GM21786 (cell line): Measurements from ENCODE around the gene OGFOD3.
"Not testable (repeated sequence)": the region's sequence is repeated elsewhere in the genome, so short reads cannot be mapped to it uniquely, and the experiment has no call there.

Experiments
- ATAC-seq: cut with Tn5 transposase; IDR thresholded peaks from one replicate; pipeline ENCODE4 v1.9.1; 2021; ENCODE audit not compliant: unreplicated experiment

The OGFOD3 gene

DNA sequence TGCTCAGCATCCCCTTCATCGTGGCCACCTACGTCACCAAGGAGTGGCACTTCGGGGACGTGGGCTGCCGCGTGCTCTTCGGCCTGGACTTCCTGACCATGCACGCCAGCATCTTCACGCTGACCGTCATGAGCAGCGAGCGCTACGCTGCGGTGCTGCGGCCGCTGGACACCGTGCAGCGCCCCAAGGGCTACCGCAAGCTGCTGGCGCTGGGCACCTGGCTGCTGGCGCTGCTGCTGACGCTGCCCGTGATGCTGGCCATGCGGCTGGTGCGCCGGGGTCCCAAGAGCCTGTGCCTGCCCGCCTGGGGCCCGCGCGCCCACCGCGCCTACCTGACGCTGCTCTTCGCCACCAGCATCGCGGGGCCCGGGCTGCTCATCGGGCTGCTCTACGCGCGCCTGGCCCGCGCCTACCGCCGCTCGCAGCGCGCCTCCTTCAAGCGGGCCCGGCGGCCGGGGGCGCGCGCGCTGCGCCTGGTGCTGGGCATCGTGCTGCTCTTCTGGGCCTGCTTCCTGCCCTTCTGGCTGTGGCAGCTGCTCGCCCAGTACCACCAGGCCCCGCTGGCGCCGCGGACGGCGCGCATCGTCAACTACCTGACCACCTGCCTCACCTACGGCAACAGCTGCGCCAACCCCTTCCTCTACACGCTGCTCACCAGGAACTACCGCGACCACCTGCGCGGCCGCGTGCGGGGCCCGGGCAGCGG, 43.6 kb downstream of the OGFOD3 start:
- no peak for ATAC-seq

GRCh38 chr17:82373731-82374625, 44.4 kb downstream of the OGFOD3 start:
- no peak for ATAC-seq

DNA sequence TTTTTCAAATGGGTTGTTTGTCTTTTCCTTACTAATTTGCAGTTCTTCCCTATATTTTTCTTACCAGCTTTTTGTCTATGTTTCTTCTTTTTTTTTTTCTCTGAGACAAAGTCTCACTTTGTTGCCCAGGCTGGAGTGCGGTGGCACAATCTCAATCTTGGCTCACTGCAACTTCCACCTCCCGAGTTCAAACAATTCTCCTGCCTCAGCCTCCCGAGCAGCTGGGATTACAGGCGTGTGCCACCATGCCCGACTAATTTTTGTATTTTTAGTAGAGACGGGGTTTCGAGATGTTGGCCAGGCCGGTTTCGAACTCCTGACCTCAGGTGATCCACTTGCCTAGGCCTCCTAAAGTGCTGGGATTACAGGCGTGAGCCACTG, 45.3 kb downstream of the OGFOD3 start:
- not testable (repeated sequence) for ATAC-seq

DNA sequence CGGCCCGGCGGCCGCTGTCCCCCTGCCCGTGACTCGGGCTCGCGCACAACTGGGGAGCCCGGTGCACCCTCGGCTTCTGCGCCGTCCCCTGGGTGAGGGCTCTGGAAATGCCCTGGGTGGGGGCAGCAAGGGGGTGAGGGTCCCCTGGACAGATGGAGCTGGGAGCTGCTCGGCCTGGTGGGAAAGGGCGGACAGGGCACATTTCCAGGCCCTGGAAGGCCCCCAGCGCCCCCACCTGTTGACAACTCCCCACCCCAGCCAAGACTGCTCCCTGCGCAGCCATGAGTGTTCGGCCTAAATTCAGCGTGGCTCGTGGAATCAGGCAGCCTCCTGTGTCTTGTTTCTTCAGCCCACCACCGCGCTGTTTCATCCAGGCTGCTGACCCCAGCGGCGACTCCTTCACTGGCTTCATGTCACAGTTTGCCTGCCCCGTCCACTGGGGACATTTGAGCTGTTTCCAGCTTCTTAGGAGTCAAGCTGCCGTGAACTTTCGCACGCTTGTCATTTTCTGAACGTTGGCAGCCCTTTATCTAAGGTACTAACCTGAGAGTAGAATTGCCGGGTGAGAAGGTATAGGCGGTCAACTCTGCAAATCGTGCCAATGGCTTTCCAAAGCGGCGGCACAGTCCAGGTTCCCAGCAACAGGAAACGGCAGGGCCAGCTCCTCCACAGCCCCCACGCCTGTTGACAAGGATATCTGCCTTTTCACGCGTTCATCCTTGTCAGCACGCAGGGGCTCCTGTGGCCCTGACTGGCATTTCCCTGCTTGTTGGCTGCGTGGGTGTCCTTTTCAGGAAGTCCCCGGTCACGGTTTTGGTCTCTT, 45.9 kb downstream of the OGFOD3 start:
- ATAC-seq, result no peak

DNA sequence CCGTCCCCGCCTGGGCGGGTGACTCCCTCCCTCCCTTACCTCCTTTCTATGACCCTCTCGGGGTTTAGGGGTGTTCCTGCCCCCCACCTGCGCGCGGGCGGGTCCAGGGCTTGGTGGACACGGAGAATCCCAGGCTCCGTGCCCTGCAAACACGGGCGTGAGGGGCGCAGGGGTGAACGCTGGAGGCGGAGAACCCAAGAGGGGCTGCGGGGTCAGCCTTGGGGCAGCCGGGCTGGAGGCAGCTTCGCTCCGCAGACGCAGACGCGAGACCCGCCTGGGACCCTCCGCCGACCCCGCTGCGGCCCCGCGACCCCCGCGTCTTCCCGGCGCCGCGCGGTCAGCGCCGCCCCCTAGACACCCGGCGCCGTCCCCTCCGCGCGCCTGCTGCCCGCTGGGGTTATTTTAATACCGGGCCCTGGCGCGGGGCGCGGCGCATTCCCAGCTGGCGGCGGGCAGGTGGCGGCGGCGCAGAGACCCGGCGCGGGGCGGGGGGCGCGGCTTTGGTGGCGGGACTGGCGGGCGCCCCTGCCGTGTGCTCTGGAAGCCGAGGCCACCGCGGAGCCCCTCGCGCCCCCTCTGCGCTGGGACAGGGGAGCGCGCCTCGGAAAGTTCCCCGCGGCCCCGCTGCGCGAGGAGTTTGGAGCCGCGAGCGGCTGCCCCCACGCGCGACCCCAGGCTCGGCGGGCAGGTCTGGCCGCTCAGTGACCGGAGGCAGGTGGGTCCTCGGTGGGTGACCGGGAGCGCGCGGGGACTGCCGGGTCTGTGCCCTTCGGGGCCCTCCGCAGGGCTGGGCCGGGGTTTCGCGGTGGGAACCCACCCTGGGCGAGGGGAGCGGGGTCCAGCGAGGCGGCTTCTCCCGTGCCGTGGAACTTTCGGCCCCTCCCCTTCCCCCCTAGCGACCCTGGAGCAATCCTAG, 46.8 kb downstream of the OGFOD3 start, which contains the start of gene UTS2R:
Gene UTS2R, plus strand, starts transcription at position 433 of the 916 bp plus-strand sequence. CDS start 2,560 bp downstream, outside the sequence.
- no peak for ATAC-seq

- ATAC-seq, result no peak
Observed at GRCh38 chr17:82370471-82371332, 47.7 kb downstream of the OGFOD3 start.

DNA sequence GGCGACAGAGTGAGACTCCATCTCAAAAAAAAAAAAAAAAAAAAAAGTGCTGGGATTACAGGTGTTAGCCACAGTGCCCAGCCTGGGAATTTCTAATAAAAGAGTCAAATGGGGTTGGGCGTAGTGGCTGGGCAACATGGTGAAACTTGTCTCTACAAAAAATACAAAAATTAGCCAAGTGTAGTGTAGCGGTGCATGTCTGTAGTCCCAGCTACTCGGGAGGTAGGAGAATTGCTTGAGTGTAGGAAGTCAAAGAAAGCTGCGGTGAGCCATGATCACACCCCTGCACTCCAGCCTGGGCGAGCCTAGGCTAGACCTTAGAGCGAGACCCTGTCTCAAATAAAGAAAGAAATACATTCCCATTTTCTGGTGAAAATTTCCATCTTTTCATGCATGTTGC, 49.2 kb downstream of the OGFOD3 start:
- no peak for ATAC-seq

DNA sequence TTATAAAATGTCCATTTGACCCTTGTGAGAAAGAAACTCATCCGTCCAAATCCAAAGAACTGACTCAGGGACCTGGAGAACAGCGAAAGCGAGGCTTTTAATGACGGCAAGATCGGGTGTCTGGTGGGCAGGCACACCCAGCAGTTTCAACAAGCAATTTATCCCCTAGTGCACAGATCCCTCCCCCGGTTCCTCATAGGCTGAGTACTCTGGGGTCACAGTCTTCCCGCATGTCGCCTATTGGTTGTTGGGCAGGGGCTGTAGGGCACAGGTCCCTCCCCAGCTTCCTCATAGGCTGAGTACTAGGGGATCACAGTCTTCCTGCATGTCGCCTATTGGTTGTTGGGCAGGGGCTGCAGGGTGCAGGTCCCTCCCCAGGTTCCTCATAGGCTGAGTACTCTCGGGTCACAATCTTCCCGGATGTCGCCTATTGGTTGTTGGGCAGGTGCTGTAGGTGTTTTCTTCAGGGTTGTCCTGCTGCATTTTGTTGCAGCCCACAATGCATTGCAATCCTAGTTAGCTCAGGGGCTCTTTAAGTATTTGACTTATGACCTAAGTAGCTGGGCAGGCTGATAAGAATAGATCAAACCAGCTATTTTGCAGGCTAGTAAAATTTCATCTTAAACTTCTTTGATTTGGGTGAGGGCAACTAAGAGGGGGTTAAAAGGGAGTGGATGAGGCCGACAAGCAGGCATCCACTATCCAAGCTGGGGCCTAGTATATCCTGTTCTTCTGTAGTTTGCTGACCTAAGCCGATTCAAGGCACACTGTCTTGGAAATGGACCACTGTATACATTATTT, 50.5 kb downstream of the OGFOD3 start:
- ATAC-seq, result no peak

DNA sequence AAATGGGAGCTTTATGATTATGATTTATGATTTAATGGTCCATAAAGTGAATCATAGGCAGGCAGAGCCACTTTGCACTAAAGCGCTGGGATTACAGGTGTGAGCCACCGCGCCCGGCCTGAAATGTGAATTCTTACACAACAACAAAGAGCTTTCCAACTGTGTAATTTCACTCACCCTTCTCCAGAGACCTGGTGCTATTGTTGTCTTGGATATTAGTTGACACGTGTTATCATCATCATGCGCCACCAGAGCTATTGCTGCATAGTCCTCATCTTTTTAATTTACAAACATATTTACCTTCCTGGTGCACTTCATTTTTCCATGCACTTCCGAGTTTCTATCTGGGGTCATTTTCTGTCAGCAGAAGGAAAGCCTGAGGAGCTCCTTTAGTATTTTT, 51.6 kb downstream of the OGFOD3 start:
- no peak for ATAC-seq

- ATAC-seq, result no peak
Observed at GRCh38 chr17:82365606-82366295, 52.6 kb downstream of the OGFOD3 start.

GRCh38 chr17:82361885-82362633, 56.3 kb downstream of the OGFOD3 start:
- ATAC-seq, result no peak

GRCh38 chr17:82359451-82360074, 58.8 kb downstream of the OGFOD3 start:
- ATAC-seq, result not testable (repeated sequence)

GRCh38 chr17:82358465-82359350, 59.7 kb downstream of the OGFOD3 start, which contains the start of gene TEX19:
TEX19 (plus strand) TSS chr17:82359247; CDS start chr17:82362151, 2,904 bp downstream.
- ATAC-seq, result no peak

- ATAC-seq, result no peak
Observed at GRCh38 chr17:82357394-82357793, 61.0 kb downstream of the OGFOD3 start.

- ATAC-seq, result no peak
Observed at GRCh38 chr17:82356845-82357355, 61.5 kb downstream of the OGFOD3 start.
